GM21737 (cell line): ENCODE measurements around the gene PHACTR4.
"Not testable (repeated sequence)": the region's sequence is repeated elsewhere in the genome, so short reads cannot be mapped to it uniquely, and the experiment has no call there.

Experiments used
- ATAC-seq: cut with Tn5 transposase; IDR thresholded peaks from one replicate; pipeline ENCODE4 v1.9.1; 2021; ENCODE audit warnings: mild to moderate bottlenecking, moderate library complexity; ENCODE audit not compliant: unreplicated experiment

The PHACTR4 gene

DNA sequence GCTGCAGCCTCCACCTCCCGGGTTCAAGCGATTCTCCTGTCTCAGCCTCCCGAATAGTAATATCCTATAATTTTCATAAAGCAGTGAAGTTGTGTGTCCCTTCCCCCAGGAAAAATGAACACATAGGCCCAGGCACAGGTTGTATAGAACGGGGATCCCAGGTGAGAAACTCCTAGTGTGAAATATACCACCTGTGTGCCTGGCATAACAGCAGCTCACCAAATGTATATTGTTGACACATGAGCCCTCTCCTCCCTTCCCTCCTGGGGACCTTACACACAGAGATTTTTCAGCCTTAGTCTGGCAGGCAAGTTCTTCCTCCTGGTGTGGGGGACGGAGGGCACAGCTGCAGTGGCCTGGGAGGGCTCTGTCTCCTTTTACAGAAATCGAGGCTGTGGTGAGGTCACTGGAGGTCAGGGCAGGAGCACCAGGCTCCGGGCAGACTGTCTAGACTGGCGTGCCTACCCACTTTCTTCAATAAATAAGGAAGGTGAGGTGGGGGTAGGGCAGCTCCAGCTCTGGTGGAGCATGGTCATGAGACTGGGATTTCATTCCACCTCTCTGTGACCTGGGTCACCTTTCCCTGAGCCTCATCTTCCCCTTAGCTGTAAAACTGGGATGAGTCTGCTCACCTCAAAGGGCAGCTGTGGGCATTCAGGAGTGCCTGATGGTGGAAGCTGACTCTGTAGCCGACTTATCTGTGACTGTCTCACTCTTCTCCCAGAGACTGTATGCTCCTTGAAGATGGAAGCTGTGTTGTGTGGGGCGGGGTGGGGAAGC, 150.6 kb downstream of the PHACTR4 start:
- no peak for ATAC-seq

DNA sequence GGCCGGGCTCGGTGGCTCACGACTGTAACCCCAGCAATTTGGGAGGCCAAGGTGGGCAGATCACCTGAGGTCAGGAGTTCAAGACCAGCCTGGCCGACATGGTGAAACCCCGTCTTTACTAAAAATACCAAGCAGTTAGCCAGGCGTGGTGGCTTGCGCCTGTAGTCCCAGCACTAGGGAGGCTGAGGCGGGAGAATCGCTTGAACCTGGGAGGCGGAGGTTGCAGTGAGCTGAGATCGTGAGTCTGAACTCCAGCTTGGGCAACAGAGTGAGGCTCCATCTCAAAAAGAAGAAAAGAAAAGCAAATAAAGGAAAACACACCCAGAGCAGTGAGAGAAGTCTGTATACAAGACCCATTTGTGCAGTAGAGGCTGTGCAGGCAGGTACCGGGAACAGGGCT, 151.3 kb downstream of the PHACTR4 start:
- ATAC-seq, result not testable (repeated sequence)

- ATAC-seq, result no peak
Measured at GRCh38 chr1:28521502-28522164, 152.1 kb downstream of the PHACTR4 start.

GRCh38 chr1:28522537-28522936, 153.0 kb downstream of the PHACTR4 start:
- ATAC-seq, result not testable (repeated sequence)

GRCh38 chr1:28525002-28525642, 155.6 kb downstream of the PHACTR4 start:
- not testable (repeated sequence) for ATAC-seq

GRCh38 chr1:28526886-28527285, 157.3 kb downstream of the PHACTR4 start:
- no peak for ATAC-seq

DNA sequence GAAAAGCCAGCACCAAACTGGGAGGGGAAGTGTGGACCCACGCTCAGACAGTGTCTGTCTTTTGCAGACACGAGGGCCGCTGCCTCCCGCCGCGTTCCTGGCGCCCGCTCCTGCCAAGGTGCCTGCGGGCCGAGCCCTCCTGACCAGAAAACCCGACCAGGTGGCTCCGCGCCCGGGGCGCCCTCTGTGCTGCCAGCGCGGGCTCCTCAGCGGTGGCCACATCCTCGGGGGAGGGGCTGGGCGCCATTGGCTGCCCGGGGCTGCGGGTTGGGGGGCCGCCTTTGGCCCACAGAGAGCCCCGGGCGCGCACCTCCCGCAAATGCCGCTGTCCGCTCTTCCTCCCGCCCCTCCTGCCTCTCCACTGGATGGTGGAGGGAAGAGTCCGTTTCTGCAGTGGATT, 160.9 kb downstream of the PHACTR4 start:
- ATAC-seq, result no peak

DNA sequence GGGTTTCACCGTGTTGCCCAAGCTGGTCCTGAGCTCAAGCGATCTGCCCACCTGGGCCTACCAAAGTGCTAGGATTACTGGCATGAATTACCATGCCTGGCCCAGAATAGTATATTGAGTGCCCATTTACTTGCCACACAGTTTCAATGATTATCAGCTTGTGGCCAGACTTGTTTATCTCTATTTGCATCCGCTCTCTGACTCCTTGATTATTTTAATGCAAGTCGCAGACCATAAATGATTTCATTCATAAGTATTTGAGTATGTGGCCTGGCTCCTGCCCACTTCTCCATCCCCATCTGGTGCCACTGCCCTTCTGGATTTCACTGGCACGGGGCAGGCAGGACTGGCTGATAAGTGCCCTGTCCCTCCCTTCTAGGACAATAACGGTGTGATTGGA, 165.1 kb downstream of the PHACTR4 start:
- ATAC-seq, result no peak

DNA sequence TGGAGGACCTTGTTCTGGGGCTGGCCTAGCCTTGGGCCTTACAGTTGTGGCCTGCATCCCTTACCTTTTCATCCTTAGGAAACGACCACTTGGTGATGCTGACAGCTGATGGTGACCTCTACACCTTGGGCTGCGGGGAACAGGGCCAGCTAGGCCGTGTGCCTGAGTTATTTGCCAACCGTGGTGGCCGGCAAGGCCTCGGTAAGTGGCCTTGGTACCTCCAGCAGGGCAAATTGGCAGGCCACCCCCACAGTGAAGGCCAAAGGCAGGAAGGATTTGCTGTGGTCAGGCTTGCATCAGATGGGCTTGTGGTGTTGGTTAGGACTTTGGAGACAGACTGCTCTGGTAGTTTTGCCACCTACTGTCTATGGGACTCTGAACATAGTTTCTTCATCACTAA, 165.6 kb downstream of the PHACTR4 start:
- ATAC-seq, result no peak

DNA sequence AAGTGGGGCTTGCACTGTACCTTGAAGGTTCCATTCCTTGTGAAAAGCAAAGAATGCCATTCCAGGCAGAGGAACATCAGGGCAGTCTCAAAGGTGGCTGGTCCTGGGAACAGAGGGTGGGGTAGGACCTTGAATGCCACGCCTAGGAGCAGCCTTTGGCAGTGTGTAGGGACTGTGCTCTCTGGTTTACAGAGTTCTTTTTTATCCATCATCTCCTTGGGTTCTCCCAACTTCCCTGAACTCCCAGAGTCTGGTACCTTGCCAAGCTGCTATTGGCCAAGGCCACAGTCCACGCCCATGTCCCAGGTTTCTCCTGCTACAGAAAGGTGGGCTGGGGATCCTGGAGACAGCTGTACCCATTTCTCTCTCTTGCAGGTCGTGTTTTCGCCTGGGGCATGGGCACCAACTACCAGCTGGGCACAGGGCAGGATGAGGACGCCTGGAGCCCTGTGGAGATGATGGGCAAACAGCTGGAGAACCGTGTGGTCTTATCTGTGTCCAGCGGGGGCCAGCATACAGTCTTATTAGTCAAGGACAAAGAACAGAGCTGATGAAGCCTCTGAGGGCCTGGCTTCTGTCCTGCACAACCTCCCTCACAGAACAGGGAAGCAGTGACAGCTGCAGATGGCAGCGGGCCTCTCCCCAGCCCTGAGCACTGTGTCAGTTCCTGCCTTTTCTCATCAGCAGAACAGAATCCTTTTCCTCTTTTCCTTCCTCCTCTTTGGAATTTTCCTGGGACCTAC, 168.1 kb downstream of the PHACTR4 start:
- ATAC-seq, result no peak

DNA sequence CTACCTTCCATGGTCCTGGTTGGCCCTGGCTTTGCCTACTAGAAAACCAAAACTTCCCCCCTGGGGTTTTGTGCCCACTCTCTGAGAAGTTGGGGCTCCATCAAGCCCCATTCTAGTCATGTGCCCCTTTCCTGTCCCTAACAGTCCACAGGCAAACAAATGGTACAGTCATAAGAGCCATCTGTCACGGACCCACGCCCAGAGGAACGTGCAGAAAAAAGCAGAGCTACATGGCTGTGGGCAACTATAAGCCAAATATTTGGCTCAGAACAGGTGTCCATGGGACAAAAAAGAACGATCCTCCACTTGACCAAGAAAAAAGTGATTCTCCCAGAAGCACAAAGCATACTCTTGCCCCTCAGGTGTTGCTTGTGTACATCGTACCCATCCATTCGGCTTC, 168.7 kb downstream of the PHACTR4 start:
- no peak for ATAC-seq

DNA sequence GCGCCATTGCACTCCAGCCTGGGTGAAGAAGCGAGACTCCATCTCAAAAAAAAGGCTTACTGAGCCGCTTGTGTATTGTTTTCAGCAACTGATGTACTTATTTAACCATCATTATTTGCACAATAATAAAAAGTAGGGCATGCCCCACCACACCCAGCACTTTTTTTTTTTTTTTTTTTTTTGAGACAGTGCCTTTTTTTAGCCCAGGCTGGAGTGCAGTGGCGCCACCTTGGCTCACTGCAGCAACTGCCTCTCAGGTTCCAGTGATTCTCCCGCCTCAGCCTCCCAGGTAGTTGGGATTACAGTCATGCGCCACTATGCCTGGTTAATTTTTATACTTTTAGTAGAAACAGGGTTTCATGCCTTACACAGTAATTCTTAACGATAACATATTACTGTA, 171.1 kb downstream of the PHACTR4 start:
- no peak for ATAC-seq

GRCh38 chr1:28541414-28542015, 172.0 kb downstream of the PHACTR4 start:
- not testable (repeated sequence) for ATAC-seq

DNA sequence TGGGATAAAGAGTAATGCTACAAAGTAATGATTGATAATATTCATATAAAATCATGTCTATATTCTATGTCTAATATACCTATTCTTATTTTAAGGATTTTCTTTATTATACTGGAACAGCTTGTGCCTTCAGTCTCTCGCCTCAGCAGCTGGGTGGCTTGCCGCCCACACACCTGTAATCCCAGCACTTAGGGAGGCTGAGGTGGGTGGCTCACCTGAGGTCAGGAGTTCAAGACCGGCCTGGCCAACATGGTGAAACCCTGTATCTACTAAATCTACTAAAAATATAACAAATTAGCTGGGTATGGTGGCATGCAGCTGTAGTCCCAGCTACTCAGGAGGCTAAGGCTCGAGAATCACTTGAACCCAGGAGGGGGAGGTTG, 175.7 kb downstream of the PHACTR4 start:
- ATAC-seq, result no peak

GRCh38 chr1:28548318-28548717, 178.8 kb downstream of the PHACTR4 start:
- no peak for ATAC-seq
